ENCODE results near the gene SHANK2.

GRCh38 chr11:71301046-71301857, 48.9 kb upstream of the SHANK2 start:
- no peak for TF ChIP-seq CTCF (conservative IDR thresholded peaks at IDR 0.05 in 1 of 2, IDR thresholded peaks at IDR 0.05 in 1 of 2; ENCODE audit: extremely low read depth in 1 of 2, insufficient read depth in 1 of 2, low read depth in 1 of 2, low read length in 2 of 2)
- no peak for TF ChIP-seq EZH2 (IDR thresholded peaks at IDR 0.05; ENCODE audit: borderline replicate concordance, low read length)

All from mammary epithelial cell (primary cell).